Heart right ventricle (tissue), 16 donors: ENCODE measurements around the gene KLF13. TPM values are rescaled to one million over a fixed set of nuclear protein-coding genes. Genes with fewer than 3 reads are reported as not detected.

Experiments used
- ATAC-seq, 8 donors: fragments of 200-7000 bp; cut with Tn5 transposase; one replicate each; pipeline ENCODE4 v1.9.1; 2020; ENCODE audit warnings: mild to moderate bottlenecking in 8 of 8, moderate library complexity in 8 of 8, moderate number of reproducible peaks in 1 of 8
- DNase-seq, 2 donors: peaks; one replicate each; pipeline ENCODE4 v3.0.0-alpha.2; 2020
- H3K27ac ChIP-seq, 10 donors: fragments of 200-600 bp; sonication (generic) in 2 of 10; one replicate each; pipeline versions ENCODE4 v1.5.0 to v1.8.0; 2020 to 2022; ENCODE audit warnings: mild to moderate bottlenecking in 3 of 10
- H3K27me3 ChIP-seq, 7 donors: fragments of 200-600 bp; one replicate each; pipeline ENCODE4 v1.8.0; 2021 to 2022; ENCODE audit warnings: mild to moderate bottlenecking in 2 of 7
- H3K36me3 ChIP-seq, 9 donors: fragments of 200-600 bp; sonication (generic) in 1 of 9; one replicate each; pipeline versions ENCODE4 v1.5.0 to v1.8.0; 2020 to 2022; ENCODE audit warnings: mild to moderate bottlenecking in 2 of 9
- H3K4me1 ChIP-seq, 9 donors: fragments of 200-600 bp; sonication (generic) in 1 of 9; one replicate each; pipeline versions ENCODE4 v1.5.0 to v1.8.0; 2020 to 2022; ENCODE audit warnings: mild to moderate bottlenecking in 4 of 9
- H3K4me3 ChIP-seq, 10 donors: fragments of 200-600 bp; sonication (generic) in 2 of 10; one replicate each; pipeline versions ENCODE4 v1.5.0 to v1.8.0; 2020 to 2022; ENCODE audit warnings: mild to moderate bottlenecking in 7 of 10, moderate library complexity in 2 of 10
- H3K9me3 ChIP-seq, 11 donors: fragments of 200-600 bp in 10 of 11; sonication (generic) in 2 of 11; one replicate each; pipeline versions ENCODE4 v1.5.0 to v1.8.0; 2013 to 2022; ENCODE audit warnings: mild to moderate bottlenecking in 2 of 11, control low read depth in 1 of 11, moderate library complexity in 1 of 11
- CTCF ChIP-seq, 9 donors: fragments of 200-600 bp; sonication (generic) in 2 of 9; IDR thresholded peaks; one replicate each; pipeline versions ENCODE4 v1.5.0 to v1.8.0; 2021 to 2022; ENCODE audit warnings: antibody characterized with exemption in 9 of 9, mild to moderate bottlenecking in 5 of 9, moderate library complexity in 1 of 9
- WGBS, 2 donors: extraction: QIAGEN DNeasy Blood & Tissue Kit; methylation state at CpG; one replicate each; pipeline ENCODE4 v1.1.7; 2013; ENCODE audit warnings: inconsistent platforms in 1 of 2; 5-methylcytosine and 5-hydroxymethylcytosine counted together
- intact Hi-C, 10 donors: fragments of 100-400 bp; cut with DNase I; formaldehyde crosslinking; loops; one replicate each; pipeline versions ENCODE4 v1.11.1 to v1.14.2; 2022
- polyA plus RNA-seq, 2 donors: library from polyadenylated mRNA; stranded (reverse); fragments of 200-250 nt; gene quantifications; one replicate each; pipeline ENCODE4 v1.2.3, GENCODE V29; 2013
- total RNA-seq, 10 donors: library from RNA; stranded (reverse); fragmentation: NEBNext Ultra II Directional in 3 of 10; extraction: Animal tissue kit (Norgen Biotek cat#: 25700) in 3 of 10; gene quantifications; one replicate each; pipeline versions ENCODE4 v1.2.1 to v1.2.4, GENCODE V29; 2021 to 2023
- donor health status: Arrhythmogenic right ventricular cardiomyopathy.
- donor health status: ischemic (EF 13 %, LVEDD 7.1; RV severe dilation, severe dysfunction).
- donor health status: healthy with polysubstance abuse.
- donor health status: DM: no; HTN: yes; CAD: no.
- donor health status: DM: no; HTN: no; CAD: no.
- donor health status: ischemic (EF 25% LVEDD 6.9; RV normal size, moderate dysfunction).
- donor health status: ischemic (EF 25% LVEDD 5.7; RV mildly dilated, moderate dysfunction).
- donor health status: healthy.
- donor health status: DM: yes; HTN: yes; CAD: no.
- donor health status: Ischemic cardiomyopathy.
- donor health status: ischemic (EF 35%, LVEDD 5.7; RV mildly dilated, moderate dysfunction).
- donor health status: nonischemic (EF 11% LVEDD 7.7; RV severe dilation, severe dysfunction).
- donor health status: DM: yes; HTN: yes; CAD: no.
- donor health status: PGD.
- donor health status: ischemic (EF 29% LVEDD 5.4; RV normal size, mild dysfunction).
- donor health status: nonischemic (EF 23%, LVEDD 6.1; RV moderate dilation, normal function).

Gene KLF13
- total and polyA plus RNA-seq, 12 donors = 28.4 to 101 (median 45.0) TPM

- DNase-seq = no peak
- TF ChIP-seq CTCF (IDR thresholded peaks at IDR 0.05) = no peak
- H3K27me3 ChIP-seq = no peaks in the 10 kb centered on the region
- ATAC-seq = no peak
- H3K27ac ChIP-seq = peak overlapping the region in 8 of 10 donors; percentile 6 to 100 (median 82)
- H3K4me3 ChIP-seq = peak overlapping the region in 3 of 10 donors; percentile 5 to 37 (median 36)
- intact Hi-C loops = no loop called here
- H3K36me3 ChIP-seq = peaks cover 0 to 26% (median 0%) of the 10 kb centered on the region in 9 donors
- no peaks in the 10 kb centered on the region for H3K9me3 ChIP-seq
- peaks cover 58 to 100% (median 100%) of the 10 kb centered on the region in 9 donors for H3K4me1 ChIP-seq
- 73 to 76% methylated on average over 14 of the region's 14 CpGs for WGBS, 2 donors
These were observed 19.9 kb downstream of the KLF13 start for GRCh38 chr15:31346367-31347066.

GRCh38 chr15:31347067-31347975 lies 20.7 kb downstream of the KLF13 start:
- no peaks in the 10 kb centered on the region for H3K27me3 ChIP-seq
- H3K9me3 ChIP-seq = no peaks in the 10 kb centered on the region
- ATAC-seq (no peak), DNase-seq (no peak)
- WGBS, 2 donors = 77 to 82% methylated on average over 14 of the region's 14 CpGs
- H3K4me1 ChIP-seq = peaks cover 55 to 100% (median 100%) of the 10 kb centered on the region in 9 donors
- H3K4me3 ChIP-seq = peak overlapping the region in 1 of 10 donors; percentile 36
- no peak for TF ChIP-seq CTCF (IDR thresholded peaks at IDR 0.05)
- peak overlapping the region in 7 of 10 donors; percentile 34 to 87 (median 81) for H3K27ac ChIP-seq
- H3K36me3 ChIP-seq = peaks cover 0 to 27% (median 0%) of the 10 kb centered on the region in 9 donors
- intact Hi-C loops = no loop called here

- H3K27me3 ChIP-seq = no peaks in the 10 kb centered on the region
- H3K36me3 ChIP-seq = peaks cover 0 to 27% (median 0%) of the 10 kb centered on the region in 9 donors
- H3K9me3 ChIP-seq = no peaks in the 10 kb centered on the region
- H3K4me3 ChIP-seq = no peak overlapping the region
- peak overlapping the region in 6 of 10 donors; percentile 23 to 95 (median 74) for H3K27ac ChIP-seq
- TF ChIP-seq CTCF (IDR thresholded peaks at IDR 0.05) = no peak
- no peak for DNase-seq
- WGBS, 2 donors = 79 to 85% methylated on average over 19 of the region's 19 CpGs
- H3K4me1 ChIP-seq = peaks cover 52 to 100% (median 100%) of the 10 kb centered on the region in 9 donors
- no peak for ATAC-seq
- intact Hi-C loops = no loop called here
These were observed 21.6 kb downstream of the KLF13 start for GRCh38 chr15:31347981-31348803.
